HG03439 (cell line): ENCODE measurements around the gene IL15RA.
"Not testable (repeated sequence)": the region's sequence is repeated elsewhere in the genome, so short reads cannot be mapped to it uniquely, and the experiment has no call there.

Source experiments
- ATAC-seq: cut with Tn5 transposase; IDR thresholded peaks from one replicate; pipeline ENCODE4 v1.9.1; 2021; ENCODE audit warnings: mild to moderate bottlenecking, moderate library complexity; ENCODE audit not compliant: unreplicated experiment

Gene IL15RA

DNA sequence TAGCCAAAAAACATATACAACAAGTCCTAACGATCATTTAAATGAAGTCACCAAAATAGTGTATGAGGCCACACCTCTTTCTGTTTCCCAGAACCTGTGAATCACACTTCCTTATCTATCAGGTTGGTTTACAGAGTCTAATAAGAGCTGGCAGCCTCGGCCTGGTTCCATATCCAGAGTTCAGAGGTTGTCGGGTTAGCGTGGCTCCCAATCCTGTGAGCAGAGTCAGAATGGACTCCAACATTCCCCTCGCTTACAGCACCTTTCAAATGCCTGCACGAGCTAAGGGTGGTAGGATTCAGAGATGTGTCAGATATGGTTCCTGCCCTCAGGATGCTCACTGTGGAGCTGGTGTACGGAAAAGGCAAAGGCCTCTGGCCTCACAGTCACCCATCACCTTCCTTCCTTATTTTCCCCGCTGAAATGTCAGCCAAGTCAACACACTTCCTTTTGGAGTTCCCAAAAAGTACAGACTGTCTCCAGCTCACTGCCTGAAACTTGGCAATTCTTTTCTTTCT lies 6.0 kb downstream of the IL15RA start:
- ATAC-seq: no peak

DNA sequence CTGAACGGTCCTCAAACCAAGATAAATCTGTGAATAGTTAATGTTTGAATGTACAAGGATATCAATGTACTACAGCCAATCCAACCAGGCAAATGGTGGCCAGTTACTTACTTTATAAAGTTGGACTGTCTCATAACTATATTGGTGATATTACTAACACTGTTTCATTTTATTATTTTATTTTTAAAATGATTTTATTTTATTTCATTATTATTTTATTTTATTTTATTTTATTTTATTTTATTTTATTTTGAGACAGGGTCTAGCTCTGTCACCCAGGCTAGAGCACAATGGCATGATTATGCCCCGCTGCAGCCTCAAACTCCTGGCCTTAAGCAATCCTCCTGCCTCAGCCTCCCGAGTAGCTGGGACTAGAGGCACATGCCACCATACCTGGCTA lies 6.8 kb downstream of the IL15RA start:
- ATAC-seq: no peak

DNA sequence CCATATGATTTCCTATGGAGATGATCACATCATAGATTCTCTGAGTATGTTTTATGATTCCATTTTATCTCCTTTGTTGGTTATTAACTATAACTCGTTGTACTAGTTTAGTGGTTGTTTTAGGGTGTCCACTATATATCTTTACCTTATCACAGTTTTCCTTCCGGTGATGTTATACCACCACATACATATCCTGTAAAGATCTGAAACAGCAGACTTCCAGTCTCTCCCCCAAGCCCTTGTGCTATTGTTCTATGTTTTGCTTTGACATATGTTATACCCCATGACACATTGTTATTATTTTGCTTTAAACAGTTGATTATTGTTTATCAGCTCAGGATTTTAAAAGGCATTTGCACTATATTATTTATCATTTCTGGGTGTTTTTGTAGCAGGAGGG lies 7.3 kb downstream of the IL15RA start:
- no peak for ATAC-seq

DNA sequence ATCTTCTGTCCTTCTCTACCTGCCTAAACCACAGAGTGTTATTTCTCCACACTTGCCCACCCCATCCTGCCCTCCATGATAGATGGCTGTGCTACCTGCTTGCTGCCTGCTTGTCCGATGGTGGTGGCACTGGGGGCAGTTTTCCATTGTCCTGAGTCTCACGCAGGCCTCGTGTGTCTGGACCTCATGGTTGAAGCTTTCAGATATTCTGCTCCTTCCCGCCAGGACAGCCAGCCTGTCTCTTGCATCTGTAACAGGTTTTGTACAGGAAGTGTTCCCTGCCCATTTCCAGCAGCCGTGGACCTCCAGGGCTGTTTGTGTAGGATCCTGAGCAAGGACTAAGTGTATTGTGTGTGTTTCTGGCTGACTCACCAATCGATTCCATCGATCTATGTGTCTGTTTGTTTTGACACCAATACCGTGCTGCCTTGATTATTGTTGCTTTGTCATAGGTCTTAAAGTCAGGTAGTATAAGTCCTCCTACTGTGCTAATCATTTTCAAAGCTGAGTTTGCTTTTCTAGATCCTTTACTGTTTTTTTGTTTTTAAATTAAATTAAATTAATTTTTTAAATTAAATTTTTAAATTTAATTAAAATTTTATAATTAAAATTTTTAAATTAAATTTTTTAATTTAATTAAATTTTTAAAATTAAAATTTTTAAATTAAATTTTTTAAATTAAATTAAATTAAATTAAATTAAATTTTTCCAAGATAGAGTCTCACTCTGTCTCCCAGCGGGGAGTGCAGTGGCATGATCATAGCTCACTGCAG lies 8.5 kb downstream of the IL15RA start:
- no peak for ATAC-seq

DNA sequence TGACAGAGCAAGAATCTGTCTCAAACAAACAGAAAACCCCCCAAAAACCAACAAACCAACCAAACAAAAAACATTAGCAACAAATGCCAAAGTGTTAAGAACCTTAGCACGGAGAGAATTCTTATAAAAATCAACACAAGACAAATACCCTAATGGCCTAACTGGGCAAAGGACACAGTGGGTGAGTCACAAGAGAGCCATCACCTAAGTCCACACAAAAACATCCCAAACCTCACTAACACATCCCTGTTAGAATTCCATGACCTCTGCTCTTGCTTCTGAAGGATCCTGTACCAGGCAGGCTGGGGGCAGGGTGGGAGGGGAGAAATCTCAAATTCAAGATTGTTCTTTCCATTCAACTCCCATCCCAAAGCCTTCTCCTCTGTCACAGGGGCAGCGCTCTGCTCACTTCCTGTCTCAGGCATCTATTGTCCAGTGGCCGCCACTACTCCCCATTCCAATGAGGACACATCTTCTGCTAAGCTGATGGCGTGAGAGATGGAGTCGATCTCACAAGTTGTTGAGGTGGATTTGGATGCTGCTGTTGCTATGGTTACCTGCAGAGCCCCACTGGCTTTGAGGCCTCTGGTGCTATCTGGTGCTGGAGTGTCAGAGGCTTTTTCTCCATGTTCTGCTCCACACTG lies 9.2 kb downstream of the IL15RA start:
- ATAC-seq: no peak

DNA sequence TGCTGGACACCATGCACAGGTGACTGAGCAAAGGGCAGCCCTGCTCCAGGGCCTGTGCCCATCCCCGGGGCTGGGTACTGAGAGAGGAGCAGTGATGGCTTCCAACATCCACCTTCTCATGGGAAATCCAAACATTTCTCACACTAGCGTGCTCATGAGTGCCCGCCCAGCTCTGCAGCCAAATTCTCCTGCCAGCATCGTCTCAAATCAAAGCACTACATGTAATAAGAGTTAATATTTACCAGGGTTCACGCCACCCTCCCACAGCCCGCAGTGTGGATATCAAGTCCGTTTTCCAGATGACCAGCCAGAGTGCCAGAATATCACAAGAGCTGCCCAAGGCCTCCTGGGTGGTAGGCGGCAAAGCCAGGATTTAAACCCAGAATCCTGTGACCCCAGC lies 12.1 kb downstream of the IL15RA start:
- ATAC-seq: no peak

DNA sequence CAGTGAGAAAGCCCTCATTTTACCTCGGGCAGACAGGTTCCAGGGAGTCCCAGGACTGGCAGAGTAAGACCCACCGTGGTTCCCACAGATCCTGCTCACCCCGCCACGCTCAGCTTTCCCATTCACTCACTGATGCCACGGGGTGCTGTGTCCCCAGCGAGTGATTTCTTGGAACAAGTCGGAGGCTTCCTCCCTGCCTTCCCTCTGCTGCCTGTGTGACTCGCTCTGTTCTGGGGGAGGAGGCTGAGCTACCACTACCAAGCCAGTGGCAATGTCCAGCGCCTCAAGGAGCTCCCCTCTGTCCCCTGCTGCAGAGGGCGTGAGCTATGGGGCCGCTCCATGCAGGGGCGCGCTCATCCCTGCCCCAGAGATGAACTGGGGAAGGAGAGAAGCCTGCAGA lies 12.6 kb downstream of the IL15RA start:
- ATAC-seq: no peak

DNA sequence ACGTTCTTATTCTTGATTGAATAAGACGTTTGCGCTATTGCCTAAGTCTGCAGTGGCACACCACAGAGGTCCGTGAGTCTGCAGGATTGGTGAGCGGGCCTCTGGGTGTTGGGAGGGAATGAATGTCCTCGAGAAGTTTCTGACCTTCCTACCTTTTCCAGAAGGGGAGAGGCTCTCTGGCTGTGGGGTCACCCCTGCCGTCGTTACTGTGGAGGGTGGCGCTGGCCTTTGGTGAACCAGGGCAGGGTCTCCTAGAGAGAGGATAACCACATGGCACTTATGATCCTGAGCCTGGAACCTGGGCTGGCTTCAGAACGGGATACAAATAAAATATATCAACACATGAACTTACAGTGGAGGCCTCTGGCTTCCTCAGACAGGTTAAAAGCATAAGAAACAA lies 13.8 kb downstream of the IL15RA start:
- ATAC-seq: no peak

DNA sequence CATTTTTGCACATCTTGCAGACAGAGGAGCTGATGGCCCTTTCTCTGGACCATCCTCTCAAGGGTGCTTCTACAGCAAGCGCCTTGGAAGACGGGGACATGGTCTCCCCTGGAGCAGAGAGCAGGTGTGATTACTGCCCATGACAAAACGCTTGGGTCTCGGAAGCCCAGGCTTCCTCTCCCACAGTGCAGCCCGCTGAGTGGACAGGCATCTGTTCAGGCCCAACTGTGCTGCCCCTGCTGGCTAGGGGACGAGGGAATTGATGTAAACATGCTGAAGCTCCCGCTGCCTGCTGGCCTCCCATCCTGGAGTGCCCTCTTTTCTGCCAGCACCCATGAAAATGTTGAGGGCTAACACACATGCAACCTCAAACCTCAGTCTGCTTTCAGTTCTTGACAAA lies 14.3 kb downstream of the IL15RA start:
- no peak for ATAC-seq

DNA sequence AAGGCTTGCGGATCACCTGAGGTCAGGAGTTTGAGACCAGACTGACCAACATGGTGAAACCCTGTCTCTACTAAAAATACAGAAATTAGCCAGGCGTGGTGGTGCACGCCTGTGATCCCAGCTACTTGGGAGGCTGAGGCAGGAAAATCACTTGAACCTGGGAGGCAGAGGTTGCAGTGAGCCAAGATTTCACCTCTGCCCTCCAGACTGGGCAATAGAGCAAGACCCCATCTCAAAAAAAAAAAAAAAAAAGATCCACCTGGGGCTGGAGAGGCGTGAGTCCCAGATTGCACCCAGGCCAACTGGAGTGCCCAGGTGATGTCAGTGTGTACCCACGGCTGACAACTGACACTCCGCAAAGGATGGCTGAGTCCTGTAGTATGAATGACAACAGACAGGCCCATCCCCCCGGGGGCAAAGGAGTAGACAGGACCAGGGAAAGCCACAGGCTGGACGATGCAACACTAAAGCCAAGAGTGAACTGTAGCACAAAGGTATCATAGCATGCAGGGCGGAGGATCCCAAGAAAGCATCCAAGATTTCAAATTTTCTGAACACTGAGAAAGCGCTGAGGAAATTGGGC lies 14.9 kb downstream of the IL15RA start:
- ATAC-seq: not testable (repeated sequence)

DNA sequence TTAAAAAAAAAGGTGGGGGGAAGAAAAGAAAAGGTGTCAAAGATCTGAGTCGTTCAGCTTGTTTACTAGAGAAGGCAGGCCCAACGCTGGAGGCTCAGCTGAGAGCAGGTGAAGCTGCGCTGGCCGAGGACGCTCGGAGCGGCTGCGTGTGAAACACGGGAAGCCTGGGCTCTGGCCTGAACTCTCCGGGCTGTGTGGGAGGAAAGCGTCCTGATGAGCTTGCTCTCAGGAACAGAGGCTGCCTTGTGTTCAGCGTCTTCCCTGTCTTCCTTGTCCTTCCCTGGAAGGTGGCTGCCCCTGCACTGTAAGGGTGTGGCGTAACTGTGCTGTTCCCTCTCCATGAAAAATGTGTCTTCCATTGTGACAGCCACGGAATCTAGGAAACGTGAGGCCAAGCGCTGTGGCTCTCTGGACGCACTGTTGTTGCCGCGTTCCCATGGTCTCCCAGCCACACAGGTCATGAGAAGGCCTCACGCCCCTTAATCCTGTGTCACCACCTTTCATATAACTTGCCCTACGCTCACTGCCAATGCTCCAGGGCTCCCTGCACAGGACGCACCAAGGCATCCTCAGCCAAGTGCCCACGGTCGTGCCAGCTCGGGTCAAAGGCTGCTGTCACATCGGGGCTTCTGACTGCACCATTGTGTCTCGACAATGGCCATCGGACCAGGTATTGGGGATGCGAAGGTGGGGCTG lies 15.8 kb downstream of the IL15RA start:
- no peak for ATAC-seq

DNA sequence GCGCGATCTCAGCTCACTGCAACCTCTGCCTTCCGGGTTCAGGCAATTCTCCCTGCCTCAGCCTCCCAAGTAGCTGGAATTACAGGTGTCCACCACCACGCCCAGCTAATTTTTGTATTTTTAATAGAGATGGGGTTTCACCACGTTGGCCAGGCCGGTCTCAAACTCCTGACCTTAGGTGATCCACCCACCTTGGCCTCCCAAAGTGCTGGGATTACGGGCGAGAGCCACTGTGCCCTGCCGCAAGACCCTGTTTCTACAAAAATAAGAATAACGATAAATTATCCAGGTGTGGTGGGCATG lies 16.4 kb downstream of the IL15RA start:
- not testable (repeated sequence) for ATAC-seq

DNA sequence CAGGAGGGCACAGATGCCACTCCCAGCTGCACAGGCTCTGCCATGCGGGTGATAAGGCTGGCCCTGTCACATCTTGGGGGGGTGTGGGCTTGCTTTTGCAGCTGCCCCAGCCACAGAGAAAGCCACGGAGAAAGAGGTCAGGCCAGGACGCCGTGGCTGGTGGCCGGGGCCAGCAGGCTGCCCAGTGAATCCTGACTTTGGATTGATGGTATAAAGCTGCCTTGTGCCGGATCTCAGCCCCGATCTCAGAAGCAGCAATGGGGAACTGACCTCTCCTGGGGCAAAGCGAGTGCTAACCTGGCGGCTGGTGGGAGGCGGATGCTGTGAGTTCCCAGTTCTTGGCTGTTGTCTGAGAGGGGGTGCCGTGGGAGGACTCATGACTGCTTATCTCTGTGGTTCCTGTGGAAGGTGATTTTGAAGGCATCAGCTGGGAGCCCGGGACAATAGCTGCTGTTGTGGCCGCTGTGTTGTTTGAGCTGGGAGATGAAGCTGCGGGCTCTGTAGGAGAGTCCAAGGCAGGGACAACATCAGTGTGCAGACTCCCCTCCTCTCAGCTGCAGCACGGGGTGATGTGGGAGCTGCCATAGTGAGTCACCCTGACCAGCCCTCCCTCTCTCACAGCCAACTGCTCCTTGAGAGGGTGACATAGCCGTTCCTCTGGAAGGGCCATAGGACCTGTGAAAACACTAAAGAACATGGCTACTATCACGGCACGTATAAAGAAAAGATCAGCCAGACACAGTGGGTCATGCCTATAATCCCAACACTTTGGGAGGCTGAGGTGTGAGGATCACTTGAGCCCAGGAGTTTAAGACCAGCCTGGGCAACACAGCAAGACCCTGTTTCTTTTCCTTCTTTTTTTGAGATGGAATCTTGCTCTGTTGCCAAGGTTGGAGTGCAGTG lies 17.0 kb downstream of the IL15RA start:
- no peak for ATAC-seq

DNA sequence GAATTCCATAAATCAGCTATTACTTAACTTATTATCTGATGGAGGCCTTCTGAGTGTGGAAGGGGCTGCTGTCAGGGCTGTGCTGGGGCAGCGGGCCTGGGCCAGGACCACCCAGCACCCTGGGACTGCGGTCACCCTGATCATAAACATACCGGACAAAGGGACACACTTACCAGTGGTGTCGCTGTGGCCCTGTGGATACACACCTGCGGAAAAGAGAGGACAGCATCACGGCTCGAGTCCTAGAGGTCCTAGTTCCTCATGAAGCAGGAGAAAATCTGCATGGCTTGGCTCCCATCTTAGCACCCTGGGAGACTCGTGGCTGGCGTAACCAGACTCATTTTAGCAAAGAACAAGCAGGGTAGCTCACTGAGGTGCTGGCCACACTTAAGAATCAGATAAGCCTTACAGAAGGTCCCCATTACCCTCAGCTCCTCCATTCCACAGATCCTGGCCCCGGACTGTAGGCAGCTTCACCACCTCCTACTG lies 17.7 kb downstream of the IL15RA start:
- no peak for ATAC-seq

DNA sequence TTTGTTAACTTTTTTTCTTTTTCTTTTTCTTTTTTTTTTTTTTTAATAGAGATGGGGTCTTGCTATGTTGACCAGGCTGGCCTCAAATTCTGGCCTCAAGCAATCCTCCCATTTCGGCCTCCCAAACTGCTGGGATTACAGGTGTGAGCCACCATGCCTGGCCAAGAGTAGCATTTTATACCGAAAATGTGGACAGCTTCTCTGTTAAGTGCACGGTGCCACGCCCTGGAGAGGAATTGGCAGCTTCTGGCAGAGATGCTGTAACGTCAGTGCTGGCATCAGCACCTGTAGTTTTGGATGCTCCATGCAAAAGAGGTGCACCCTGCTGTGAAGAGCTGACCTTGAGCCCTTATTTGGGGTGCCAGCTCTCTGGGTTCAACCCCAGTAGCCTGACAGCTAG lies 18.2 kb downstream of the IL15RA start:
- no peak for ATAC-seq

DNA sequence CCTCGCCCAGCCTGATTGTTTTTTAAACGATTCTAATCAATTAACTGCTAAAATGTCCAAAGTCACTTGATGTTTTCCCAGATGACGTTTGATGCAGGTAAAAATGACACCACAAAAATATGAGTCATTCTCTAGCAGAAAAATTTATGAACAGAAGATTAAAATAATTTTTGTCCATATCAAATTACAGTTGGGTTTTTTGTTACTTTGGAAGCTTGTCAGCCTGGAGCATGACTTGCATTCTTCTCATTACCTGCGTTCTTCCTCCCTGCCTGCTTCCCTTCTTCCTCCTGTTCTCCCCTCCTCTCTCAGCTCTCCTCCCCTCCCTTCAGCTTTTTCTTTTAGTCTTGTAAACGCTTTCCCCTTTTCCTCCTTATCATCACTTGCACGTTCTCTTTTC lies 18.7 kb downstream of the IL15RA start:
- no peak for ATAC-seq

DNA sequence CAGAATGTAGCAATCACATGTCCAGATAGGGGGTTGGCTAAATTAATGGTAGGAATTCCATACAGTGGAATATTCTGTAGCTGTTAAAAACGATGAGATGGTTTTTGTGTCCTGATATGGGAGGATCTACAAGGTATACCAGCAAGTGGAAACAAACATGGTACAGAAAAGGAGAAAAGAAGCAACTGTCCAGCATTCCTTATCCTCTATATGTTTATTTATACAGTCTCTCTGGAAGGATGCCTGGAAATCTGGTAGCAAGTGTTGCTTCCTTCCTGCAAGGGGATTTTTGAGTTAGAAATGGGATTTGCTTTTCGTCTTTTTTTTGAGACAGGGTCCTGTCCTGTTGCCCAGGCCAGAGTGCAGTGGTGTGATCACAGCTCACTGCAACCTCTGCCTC lies 19.3 kb downstream of the IL15RA start:
- no peak for ATAC-seq

DNA sequence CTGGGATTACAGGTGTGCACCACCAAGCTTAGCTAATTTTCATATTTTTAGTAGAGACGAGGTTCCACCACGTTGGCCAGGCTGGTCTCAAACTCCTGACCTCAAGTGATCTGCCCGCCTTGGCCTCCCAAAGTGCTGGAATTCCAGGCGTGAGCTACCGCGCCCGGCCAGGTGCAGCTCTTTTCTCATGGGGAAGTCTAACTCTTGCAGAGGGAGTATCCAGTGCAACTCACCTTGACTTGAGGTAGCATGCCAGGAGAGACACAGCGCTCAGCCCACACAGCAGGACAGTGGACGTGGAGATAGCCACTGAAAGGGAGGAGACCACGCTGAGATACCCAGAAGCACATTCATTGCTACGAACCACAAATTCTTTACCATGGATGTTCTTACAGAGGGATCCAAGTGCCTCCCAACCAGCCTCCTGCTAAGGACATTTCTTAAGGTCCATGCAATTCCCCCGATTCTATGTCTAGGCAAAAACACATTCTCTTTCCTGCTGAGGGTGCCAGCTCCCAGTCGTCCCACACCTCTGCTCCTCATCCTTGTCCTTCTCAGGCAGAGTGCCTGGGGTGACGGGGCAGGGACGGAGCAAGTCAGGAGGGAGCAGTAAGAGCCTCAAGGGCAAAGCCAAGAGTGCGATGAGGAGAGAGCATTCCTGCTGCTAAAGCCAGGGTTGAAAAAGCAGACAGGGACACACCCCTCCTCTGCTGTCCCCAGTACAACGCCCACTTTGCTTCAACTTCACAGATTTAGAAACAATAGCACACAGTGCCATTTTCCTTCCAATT lies 21.0 kb downstream of the IL15RA start:
- no peak for ATAC-seq

DNA sequence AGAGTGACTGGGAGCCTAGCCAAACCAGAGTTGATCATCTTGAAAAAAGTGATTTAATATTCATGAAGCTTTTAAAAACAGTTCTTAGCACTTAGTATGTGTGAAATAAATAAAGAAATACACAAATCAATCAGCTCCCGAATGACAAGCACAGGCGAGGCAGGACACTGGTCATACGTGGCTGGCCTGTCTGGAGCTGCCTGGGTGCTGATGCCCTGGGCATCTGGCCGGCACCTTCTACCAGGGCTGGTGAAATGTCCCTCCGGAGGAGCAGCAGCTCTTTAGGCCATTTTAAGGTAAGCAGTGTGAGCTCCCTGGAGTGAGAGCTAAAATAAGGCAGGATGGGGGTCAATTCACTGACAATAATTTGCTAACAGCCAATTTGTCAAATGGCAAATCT lies 23.7 kb downstream of the IL15RA start:
- no peak for ATAC-seq
